Muscle of back (tissue), 11 donors: ENCODE results near the gene ABCB11. TPM values are rescaled to one million over a fixed set of nuclear protein-coding genes. Genes with fewer than 3 reads are reported as not detected.

Experiments
- DNase-seq, 3 donors: peaks; one replicate each; pipeline versions ENCODE4 v3.0.0 to v3.0.0-alpha.2; 2013
- polyA plus RNA-seq, 10 donors: library from polyadenylated mRNA; unstranded; fragments of 120-200 nt; gene quantifications; one replicate each; pipeline ENCODE4 v1.2.1, GENCODE V29; 2013; ENCODE audit not compliant: insufficient read length in 10 of 10

The ABCB11 gene
- polyA plus RNA-seq, 10 donors, result 0.06 to 0.21 (median 0.11) TPM; not detected in 7

DNA sequence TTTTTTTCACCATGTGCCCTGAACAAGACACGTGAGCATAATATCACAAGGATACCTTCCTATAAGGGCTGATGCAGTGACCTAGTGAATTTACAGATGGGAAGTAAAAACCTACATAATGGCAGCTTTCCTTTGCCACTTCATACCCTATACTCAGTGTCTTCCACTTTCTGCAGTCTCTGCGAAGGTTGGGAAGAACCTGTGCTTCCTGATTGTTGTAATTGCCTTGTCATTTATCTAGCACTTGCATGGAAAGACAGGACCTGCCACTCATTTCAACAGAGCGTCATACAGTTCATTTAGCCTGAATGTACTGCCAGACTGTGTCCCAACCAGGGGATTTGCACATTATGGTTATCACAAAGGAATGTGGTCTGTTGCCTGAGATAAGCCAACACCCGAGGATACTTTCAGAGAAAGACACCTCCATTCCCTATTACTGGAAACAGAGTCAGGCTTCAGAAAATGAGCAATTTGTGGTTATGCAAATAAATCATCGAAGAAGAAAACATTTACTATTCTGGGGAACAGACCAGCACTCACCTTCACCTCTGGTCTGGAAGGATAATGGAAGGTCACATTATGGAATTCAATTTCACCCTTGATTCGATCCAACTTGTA is 55.0 kb downstream of the ABCB11 start:
- DNase-seq, result peak in 1 of 3 donors; percentile 28

DNA sequence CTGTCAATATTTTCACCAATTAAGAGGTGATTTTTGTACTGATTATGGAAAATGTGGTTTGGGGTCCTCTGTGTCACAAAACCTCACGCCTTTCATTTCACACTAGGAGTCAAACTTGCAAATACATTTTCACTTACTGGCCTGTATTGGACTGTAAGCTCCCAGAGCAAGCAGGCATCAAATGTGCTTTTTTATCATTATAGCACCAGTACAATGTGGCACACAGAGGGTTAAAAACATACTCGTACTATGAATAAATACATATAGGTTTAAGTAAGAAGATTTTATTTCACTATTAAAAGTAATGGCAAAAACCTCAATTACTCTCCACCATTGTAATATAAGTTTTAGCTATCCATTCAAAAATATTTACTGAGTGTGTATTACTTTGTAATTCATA is 56.7 kb downstream of the ABCB11 start:
- DNase-seq, result peak in 1 of 3 donors; percentile 17

DNA sequence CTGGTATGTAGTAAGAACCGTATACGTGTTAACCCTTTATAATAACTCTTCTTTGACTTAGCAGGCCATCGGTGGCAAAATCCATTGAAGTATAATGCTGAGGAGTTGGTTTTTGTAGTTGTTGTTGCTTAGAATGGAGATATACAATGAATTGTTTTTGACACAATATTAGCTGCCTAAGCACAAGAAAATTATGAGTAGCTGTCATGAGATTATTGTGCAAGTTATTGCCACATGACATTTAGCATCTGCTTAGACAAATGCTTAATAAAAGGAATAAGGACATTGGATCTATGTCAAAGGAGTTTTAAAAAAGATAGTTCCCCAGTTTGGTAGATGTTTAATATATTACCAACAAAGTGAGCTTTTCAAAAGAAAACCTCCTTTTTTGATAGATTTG is 59.9 kb downstream of the ABCB11 start:
- no peak for DNase-seq

DNA sequence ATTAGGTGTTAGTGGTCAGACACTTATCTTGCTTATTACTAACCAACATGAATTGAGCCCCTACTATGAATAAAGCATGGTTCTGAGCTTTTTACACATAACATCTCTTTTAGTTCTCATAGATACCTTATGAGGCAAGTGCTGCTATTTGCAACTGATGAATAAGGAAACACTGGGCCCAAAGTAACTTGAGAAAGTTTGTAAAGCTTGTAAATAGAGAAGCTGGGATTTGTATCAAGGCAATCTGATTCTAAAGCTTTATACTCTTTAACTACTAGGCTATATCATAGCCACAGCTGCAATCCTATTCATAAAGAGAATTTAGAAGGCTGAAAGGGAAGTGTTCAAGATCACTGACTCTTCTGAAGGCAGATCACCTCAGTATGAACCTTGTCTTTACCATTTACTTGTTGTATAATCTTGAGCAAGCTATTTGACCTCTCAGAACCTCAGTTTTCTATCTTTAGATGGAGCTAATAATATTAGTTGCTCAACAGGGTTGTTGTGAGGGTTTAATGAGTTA is 60.4 kb downstream of the ABCB11 start:
- DNase-seq, result no peak

DNA sequence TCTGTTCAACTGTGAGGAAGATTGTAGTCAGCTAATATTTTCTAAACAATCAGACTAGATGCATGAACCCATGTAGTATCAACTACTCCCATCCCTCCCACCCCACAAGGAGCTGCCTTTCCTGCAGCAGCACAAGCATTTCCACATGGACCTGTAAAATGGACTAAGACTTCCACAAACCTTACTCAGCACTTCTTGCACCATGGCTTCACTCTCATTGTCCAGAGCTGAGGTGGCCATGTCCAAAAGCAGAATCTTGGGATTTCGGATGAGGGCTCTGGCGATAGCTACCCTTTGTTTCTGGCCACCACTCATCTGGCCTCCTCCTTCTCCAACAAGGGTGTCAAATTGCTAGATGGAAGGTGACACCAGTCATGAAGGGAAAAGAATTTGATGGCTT is 61.3 kb downstream of the ABCB11 start:
- no peak for DNase-seq

DNA sequence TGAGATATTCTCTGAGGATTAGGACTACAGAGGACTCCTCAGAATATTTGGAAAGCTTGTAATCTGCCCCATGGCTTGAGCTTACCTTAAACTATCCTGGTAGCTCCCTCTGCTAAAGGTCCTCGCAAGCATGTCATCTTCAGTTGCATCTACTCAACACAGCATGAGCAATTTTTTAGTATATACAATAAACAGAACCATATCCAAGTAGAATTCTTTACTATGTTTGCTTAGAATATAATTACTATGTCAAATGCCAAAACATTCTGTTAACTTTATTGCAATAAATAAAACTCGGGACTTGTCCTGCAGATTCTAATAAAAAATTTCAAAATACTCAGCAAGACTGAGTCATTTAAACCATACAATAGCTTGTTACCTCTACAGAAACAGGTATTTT is 62.8 kb downstream of the ABCB11 start:
- DNase-seq, result no peak

DNA sequence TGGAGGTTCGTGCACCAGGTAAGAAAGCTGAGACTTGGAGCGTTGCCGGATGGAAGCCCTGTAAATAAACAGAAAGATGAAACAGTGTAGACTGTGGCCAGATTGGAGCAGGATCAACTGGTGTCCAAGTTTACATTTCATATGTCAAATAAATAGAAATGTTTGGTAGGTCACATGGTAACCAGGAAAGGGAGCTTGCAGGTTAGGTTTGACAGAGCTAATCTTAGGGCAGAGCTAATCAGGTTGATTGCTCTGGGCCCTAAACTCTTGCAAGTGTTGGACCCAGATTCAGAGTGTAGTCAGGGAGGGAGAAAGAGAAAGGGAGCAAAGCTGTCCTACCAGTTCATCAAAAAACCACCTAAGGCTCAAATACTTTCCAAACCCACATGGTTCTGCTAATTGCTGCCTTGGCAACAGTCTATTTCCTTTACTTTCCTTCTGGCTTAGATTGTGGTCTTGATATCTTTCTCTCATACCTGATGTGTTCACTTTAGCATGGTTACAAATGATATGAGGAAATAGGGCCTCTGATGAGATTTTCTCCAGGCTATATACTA is 66.8 kb downstream of the ABCB11 start:
- no peak for DNase-seq

DNA sequence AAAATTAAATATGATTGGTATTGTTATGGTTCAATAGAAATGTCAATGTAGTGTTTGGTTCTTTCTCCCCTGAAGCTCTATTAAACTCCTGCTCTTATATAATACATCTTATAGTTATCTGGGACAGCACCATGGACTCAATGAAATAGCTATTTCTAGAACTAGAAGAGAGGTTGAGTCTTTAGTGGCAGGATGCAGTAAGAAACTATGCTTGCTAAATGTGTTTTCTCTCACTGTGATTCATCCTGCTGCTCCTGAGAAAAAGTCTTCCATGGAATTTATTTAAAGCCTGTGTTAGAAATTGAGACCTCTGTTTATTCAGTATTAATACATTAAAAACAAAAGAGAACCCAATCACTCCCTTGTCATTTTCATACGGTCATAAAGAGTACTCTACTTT is 68.5 kb downstream of the ABCB11 start:
- no peak for DNase-seq

DNA sequence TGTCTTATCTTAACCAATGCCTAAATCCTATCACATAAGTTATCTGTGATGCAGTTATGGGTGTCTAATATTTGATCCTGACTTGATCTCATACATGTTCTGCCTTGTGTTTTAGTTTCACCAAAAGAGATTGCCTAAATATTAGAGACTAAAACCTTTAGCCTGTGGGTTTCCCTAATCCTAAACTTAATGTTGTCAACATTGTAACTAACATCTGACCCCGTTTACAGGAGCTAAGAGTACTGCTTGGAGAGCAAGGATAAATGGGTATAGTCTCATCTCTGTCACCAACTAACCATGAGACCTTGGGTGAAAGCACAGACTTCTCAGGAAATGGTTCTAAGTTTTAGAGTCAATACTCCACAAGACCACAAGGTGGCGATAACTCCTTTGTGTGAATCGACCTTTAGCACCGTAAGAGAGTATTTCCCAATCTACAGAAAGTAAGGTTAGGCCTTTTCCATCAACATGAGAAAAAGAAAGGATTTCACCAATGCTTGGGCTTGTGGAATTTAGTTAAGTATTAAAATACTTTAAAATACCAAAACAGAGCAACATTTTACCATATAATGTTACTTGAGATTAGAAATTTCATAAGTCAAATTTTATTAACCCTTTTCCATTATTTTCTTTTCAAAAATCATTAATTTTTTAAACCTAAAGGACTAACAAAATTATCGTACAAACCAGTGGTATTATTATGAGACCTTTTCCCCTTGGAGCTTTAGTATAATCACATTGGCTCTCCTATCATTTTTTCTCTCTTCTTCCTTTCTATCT is 69.5 kb downstream of the ABCB11 start:
- peak; percentile 44 to 72 (median 65) for DNase-seq

DNA sequence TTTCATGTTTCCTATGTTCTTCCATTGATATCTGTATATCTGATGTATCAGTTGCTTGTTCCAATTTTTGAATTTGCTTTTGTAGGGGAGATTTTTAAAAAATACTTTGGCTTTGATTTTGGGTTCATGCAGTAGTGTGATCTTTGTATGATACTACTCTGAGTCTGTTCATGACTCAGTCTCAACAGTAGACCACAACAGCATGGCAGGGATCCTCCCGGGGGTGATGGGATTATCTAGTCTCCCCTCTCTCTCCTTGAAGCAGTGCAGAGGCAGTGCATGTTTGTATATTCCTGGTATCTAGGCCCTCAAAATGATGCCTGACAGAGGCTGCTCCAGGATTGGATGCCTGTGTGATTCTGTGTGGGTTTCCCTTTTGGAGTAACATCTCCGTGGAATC is 74.7 kb downstream of the ABCB11 start:
- no peak for DNase-seq

DNA sequence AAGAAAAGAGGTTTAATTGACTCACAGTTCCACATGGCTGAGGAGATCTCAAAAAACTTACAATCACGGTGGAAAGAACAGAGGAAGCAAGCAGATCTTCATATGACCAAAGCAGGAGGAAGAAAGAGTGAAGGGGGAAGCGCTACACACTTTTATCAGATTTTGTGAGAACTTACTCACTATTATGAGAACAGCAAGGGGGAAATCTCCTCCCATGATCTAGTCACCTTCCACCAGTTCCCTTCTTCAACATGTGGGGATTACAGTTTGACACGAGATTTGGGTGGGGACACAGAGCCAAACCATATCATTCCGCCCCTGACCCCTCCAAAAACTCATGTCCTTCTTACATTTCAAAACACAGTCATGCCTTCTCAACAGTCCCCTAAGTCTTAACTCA is 75.8 kb downstream of the ABCB11 start:
- no peak for DNase-seq

DNA sequence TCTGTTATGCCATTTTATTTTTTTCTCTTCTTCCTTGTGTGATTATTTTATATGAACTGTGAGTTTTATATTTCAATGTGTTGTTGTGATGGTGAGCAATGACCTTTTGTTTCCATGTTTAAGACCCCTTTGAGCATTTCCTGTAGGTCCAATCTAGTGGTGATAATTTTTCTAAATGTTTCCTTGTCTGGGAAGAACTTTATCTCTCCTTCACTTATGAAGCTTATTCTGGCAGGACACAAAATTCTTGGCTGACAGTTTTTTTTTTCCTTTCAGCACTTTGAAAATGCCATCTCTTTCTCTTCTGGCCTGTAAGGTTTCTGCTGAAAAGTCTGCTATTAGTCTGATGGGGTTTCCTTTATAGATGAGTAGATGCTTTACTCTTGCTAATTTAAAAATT is 76.9 kb downstream of the ABCB11 start:
- DNase-seq, result no peak

DNA sequence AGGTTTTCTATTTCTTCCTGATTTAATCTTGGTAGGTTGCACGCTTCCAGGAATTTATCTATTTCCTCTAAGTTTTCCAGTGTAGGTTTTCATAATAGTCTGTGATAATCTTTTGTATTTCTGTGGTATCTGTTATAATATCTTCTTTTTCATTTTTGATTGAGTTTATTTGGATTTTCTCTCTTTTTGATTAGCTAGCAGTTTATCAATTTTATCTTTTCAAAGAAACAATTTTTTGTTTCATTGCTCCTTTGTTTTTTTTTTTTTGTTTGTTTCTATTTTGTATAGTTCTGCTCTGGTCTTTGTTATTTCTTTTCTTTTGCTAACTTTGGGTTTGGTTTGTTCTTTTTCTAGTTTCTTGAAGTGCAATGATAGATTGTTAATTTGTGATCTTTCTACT is 78.7 kb downstream of the ABCB11 start:
- no peak for DNase-seq

DNA sequence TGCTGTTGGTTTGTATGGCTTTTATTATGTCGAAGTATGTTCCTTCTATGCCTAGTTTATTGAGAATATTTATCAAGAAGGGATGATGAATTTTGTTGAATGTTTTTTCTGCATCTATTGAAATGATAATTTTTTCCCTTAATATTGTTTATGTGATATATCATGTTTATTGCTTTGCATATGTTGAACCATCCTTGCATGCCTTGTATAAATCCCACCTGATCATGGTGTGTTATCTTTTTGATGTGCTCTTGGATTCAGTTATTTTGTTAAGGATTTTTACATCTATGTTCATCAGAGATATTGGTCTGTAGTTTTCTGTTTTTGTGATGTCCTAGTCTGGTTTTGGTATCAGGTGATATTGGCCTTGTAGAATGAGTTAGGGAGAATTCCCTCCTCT is 79.3 kb downstream of the ABCB11 start:
- DNase-seq, result no peak

DNA sequence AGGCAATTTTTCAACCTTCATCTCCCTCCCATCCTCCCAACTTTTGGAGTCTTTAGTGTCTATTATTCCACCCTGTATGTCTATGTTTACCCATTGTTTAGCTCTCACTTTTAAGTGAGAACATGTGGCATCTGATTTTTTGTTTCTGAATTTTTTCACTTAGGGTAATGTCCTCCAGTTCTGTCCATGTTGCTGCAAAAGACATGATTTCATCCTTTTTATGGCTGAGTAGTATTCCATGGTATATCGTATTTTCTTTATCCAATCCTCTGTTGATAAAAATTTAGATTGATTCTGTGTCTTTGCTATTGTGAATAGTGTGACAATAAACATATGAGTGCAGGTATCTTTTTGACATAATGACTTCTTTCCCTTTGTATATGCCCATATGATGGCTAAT is 81.8 kb downstream of the ABCB11 start:
- DNase-seq, result no peak

DNA sequence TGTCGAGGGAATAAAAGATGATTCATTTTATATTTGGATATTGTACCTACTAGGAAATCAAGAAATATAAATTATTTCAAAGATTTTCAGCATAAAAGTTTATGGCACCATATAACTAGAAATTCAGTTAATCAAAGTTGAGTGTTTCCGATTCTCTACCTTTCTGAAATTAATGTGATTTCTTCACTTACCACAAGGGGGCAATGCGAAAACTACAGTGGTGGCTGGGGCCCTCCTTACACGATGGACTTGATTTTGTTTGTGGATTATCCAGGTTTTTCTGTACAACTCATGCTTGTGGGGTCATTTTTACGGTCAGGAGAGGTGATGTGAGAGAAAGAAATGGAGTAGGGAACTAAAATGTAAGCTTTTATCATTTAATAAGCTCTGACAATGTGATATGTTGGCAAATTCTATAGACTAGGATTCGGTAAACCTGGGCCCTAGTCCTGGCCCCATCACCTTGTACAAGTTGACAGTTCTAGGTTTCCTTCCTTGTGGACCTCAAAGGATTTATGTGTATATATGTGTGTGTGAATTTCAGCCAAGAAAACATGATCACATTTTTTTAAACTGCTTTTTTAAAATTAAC is 82.4 kb downstream of the ABCB11 start:
- no peak for DNase-seq

DNA sequence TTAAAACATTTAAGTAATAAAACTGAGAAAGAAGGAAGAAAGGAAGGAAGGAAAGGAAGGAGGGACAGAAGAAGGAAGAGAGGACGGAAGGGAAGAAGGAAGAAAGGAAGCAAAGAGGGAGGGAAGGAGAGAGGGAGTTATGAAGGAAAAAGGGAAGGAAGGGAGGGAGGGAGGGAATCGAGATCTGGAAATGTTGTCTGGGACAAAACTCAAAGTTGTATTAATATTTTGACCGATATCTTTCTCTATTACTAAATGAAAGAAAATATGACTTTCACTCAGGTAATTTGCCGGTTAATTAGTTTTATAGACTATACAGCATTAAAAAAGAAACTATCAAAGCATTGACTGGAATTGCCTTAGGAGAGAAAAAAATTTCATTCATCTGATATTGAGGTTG is 85.6 kb downstream of the ABCB11 start:
- DNase-seq, result no peak

DNA sequence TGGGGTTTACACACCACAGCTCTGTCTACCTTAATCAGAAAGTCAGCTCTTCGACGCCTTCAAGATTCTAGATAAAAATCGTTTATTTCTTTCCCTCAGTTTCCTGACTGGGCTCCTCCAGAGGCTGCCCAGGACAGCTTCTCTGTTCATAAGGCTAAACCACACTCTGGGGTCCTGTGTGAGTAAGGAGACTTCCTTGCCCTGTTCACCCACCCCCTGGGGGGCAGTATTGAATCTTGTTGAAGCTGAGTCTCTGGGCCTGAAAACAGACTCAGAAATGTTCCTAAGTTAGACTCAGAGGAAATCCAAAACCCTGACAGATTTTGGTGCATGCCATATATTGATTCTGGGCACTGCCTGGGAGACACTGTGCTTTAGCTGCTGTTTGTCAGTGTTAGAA is 87.1 kb downstream of the ABCB11 start:
- DNase-seq, result no peak

DNA sequence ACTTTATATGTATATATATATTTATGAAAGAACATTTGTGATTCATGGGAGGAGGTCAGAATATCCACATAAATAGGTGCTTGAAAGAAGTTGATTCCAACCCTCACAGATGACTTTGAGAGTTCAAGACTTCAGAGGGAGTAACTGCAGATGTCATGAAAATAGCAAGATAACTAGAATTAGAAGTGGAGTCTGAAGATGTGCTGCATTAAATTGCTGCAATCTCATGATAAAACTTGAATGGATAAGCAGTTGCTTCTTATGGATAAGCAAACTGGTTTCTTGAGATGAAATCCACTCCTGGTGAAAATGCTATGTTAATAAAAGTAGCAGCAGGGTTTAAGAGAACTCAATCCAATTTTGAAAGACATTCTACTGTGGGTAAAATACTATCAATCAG is 89.8 kb downstream of the ABCB11 start:
- DNase-seq, result no peak

DNA sequence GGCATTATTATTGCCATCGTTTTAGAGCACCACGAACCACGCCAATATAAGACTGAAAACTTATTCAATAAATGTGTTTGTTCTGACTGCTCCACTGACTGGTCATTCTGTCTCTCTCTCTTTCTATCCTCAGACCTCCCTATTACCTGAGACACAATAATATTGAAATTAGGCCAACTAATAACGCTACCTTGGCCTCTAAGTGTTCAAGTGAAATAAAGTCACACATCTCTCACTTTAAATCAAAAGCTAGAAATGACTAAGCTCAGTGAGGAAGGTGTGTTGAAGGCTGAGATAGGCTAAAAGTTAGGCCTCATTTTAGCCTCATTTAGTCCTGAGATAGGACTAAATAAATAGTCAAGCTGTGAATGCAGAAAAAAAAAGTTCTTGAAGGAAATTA is 91.2 kb downstream of the ABCB11 start:
- no peak for DNase-seq

DNA sequence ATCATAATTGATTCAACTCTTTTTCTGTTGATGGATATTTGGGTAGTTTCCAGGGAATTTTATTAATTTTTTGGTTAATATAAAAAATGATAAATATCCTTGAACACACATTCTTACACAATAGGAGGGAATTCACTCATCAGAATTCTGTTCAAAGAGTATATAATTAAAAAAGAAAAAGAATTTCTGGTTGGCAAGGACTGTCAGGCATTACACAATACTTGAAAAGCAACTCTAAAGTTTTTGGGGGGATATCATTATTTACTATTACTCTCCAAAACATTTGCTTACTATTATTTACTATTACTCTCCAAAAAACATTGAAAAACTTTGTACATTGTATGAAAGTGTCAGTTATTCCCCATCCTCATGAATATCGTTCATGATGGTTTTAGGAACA is 92.1 kb downstream of the ABCB11 start:
- no peak for DNase-seq

DNA sequence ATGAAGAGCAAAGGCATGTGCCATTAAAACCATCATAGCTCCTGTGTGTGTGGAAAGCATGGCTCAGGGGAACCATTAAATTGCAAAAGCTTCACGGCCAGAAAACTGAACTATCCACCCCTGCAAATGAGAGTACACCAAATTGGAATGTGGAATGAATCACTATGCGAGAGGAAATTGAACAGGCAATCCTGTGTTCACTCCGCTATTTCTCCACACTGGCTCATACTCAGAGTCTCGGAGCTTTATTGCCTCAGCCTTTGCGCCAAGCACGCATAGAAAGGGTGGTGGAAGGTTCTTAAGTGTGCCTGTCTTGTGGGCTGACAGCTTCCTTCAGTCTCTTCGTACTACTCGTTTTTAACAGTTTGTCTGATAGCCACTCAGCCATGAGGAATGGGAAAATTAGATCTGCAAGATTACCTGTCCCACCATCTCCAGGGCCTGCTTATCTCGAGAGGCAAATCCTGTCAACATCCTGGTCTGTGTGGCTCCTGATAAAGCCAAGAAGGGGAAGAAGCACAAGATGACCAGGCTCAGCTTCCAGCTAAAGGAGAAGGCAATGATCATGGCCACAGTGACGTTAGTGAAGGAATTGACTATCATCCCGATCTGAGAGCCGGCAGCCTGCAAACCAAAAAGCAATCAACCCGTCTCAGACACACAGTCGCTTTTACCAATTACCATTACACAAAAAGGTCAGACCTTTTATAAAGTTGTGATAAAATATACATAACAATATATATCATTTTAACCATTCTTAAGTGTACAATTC is 95.1 kb downstream of the ABCB11 start:
- DNase-seq, result no peak
